ENCODE results near the gene CYP2W1. TPM values are rescaled to one million over a fixed set of nuclear protein-coding genes. Genes with fewer than 3 reads are reported as not detected.

Gene CYP2W1
- total RNA-seq, 4 donors from 2014 or later = 11.7 to 31.6 (median 19.3) TPM

DNA sequence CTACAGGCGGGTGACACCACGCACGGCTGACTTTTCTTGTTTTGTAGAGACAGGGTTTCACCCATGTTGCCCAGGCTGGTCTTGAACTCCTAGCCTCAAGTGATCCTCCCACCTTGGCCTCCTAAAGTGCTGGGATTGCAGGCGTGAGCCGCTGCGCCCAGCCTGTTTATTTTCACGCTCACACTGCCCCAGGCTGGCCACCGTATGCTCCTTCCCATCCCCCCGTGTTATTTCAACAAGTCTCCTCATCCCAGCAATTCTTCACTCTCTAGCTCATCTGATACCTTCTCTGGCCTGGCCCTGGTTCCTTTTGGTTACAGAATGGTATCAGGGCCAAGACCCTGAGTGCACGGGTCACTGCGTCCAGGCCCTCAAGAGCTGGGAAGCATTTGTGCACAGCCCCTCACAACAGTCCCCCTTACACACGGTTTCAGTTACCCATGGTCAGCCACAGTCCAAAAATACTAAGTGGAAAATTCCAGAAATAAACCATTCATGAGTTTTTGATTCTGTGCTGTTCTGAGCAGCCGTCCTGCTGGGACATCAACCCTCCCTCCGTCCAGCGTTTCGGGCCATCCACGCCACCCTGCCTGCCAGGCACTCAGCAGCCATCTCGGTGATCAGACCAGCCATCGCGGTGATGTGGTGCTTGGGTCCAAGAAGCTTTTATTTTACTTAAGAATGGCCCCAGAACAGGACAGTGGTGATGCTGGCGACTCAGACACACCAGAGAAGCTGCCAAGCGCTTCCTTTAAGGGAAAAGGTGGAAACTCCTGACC, 16.5 kb upstream of the CYP2W1 start:
- H3K4me3 ChIP-seq (ENCODE audit: low read depth, poor library complexity, severe bottlenecking) = no peak overlapping the region
- 79 to 84% methylated on average over 22 of the region's 22 CpGs for WGBS, 2 donors
- TF ChIP-seq POLR2A (IDR thresholded peaks at IDR 0.05) = no peak
- no peak for TF ChIP-seq CTCF (IDR thresholded peaks at IDR 0.05)
- intact Hi-C loops (cut with DNase I; ENCODE audit: low total_unique reads) = no loop called here
- no peak for DNase-seq (ENCODE audit: low spot score in 2 of 2)

GRCh38 chr7:967361-968082, 15.5 kb upstream of the CYP2W1 start:
- TF ChIP-seq POLR2A (IDR thresholded peaks at IDR 0.05) = no peak
- TF ChIP-seq CTCF (IDR thresholded peaks at IDR 0.05) = no peak
- no peak for DNase-seq (ENCODE audit: low spot score in 2 of 2)
- H3K4me3 ChIP-seq (ENCODE audit: low read depth, poor library complexity, severe bottlenecking) = no peak overlapping the region
- intact Hi-C loops (cut with DNase I; ENCODE audit: low total_unique reads) = no loop called here
- whole genome bisulfite sequencing, 2 donors = 90 to 92% methylated on average over 39 of the region's 39 CpGs

DNA sequence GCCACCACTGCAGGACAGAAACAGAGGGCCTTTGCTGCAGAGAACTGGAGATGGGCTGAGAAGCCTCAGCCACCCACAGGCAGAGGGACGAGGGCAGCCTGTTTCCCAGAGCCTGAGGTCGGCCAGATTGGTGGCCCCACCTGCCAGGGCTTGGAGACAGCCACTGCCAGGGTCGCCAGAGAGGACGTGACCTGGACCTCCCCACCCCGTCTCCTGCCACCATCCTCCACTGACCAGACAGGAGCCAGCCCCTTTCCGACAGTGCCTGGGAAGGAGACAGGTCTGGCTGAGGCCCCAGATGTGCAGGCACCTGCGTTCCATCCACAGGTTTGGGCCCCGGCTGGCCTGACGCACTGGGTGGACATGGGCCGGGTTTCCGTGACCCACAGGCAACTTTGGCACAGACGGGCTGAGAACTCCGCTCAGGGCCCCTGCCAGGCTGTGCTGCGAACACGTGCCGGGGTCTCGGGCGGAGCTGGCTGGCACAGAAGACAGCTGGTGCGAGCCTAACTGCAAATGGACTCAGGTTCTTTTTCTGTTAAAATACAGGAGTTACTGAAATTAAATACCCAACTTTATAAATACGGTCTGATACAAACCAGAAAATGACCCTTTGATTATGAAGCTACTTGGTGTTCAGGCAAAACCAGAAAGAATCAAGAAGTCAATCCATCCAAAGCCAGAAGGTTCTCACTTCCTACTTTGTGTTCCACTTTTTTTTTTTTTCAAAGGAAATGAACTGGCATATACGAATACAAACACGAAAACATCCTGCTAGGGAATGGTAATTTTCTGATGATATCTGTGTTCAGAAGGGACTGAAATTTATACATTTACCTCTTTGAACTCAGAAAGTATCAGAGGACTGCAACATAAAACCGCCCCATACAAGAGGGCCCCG, 14.5 kb upstream of the CYP2W1 start:
- H3K4me3 ChIP-seq (ENCODE audit: low read depth, poor library complexity, severe bottlenecking) = no peak overlapping the region
- 85 to 89% methylated on average over 23 to 24 of the region's 24 CpGs for WGBS, 2 donors
- DNase-seq (ENCODE audit: low spot score in 2 of 2) = no peak
- intact Hi-C loops (cut with DNase I; ENCODE audit: low total_unique reads) = no loop called here
- TF ChIP-seq CTCF (IDR thresholded peaks at IDR 0.05) (no peak), POLR2A (IDR thresholded peaks at IDR 0.05) (no peak)

DNA sequence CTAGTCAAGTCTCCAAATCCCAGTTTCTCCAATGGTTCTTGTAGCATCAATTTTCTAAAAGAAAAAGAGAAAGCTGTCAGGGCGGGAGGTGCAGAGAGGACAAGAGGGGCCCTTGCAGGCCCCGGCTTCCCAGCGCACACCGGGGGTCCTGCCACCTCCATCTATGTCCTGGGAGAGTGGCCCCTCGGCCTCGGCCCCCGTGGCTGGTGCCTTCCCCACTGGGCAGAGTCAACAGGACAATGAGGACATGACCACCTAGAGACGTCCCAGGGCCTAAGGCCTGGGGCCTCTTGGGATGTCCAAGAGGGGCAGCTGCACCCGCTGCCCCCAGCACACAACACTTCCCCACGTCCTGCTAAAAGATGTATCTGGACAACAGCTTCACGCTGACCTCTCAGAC, 13.6 kb upstream of the CYP2W1 start:
- no peak overlapping the region for H3K4me3 ChIP-seq (ENCODE audit: low read depth, poor library complexity, severe bottlenecking)
- WGBS, 2 donors = 90 to 94% methylated on average over 11 of the region's 11 CpGs
- no peak for DNase-seq (ENCODE audit: low spot score in 2 of 2)
- no peak for TF ChIP-seq POLR2A (IDR thresholded peaks at IDR 0.05)
- intact Hi-C loops (cut with DNase I; ENCODE audit: low total_unique reads) = no loop called here

GRCh38 chr7:970744-971143, 12.2 kb upstream of the CYP2W1 start:
- WGBS, 2 donors = 76 to 88% methylated on average over 5 to 6 of the region's 6 CpGs
- no peak for DNase-seq (ENCODE audit: low spot score in 2 of 2)
- intact Hi-C loops (cut with DNase I; ENCODE audit: low total_unique reads) = no loop called here
- no peak overlapping the region for H3K4me3 ChIP-seq (ENCODE audit: low read depth, poor library complexity, severe bottlenecking)
- TF ChIP-seq CTCF (IDR thresholded peaks at IDR 0.05) (no peak), POLR2A (IDR thresholded peaks at IDR 0.05) (no peak)

DNA sequence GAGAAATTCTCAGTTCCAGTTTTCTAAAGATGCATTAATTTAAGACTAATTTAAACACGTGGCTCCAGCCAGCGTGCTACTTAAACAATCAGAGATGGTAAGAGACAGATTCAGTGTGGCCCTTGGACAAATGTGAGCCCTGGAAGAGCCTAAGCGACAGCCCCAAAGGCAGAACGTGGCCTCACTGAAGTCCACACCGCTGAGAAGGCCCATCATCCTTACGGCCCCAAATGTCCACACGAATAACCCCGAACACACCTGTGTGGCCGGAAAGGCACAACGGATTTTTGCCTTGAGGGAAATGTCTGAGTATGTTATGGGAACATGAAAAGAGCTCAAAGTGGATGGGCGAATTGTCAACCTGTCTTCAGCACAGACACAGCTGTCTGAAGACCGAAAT, 10.9 kb upstream of the CYP2W1 start:
- WGBS, 2 donors = 87 to 88% methylated on average over 12 of the region's 12 CpGs
- TF ChIP-seq CTCF (IDR thresholded peaks at IDR 0.05) (no peak), POLR2A (IDR thresholded peaks at IDR 0.05) (no peak)
- no peak for DNase-seq (ENCODE audit: low spot score in 2 of 2)
- intact Hi-C loops (cut with DNase I; ENCODE audit: low total_unique reads) = no loop called here
- no peak overlapping the region for H3K4me3 ChIP-seq (ENCODE audit: low read depth, poor library complexity, severe bottlenecking)
